Peyer's patch (tissue), 4 donors: ENCODE measurements around the gene HPSE2.

ENCODE experiments used
- POLR2A ChIP-seq, 2 donors: fragments of 450-650 bp; IDR thresholded peaks; one replicate each; pipeline ENCODE4 v1.5.1; 2017; ENCODE audit warnings: antibody characterized with exemption in 2 of 2, mild to moderate bottlenecking in 2 of 2, moderate library complexity in 2 of 2
- TF ChIP-seq, protein P1 (sequence below), 6 experiments: fragments of 450-650 bp in 4 of 6; fragments of 200-600 bp in 2 of 6; sonication (generic) in 1 of 6; IDR thresholded peaks; one replicate each; pipeline ENCODE4 v1.5.1; 2017 to 2019; ENCODE audit warnings: antibody characterized with exemption in 6 of 6, mild to moderate bottlenecking in 3 of 6, moderate library complexity in 1 of 6

DNA sequence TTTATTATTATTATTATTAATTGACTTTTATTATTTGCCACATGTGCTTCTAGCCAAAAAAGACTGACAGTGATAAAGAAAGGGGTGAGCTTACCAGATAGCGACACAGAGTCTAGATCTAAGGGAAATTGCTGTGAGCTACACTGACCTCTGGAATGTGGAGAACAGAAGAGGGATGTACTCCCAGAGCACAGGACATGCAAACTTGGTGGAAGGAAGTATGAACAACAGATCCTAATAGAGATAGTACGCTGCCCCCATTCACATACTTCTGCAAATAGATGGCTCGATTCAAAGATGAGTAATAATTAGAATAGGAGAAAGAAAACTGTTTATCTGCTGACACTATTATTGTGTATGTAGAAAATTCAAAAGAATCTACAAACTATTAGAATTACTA lies 679.6 kb downstream of the HPSE2 start:
- TF ChIP-seq POLR2A (IDR thresholded peaks at IDR 0.05): no peak
- TF ChIP-seq, protein P1, sequence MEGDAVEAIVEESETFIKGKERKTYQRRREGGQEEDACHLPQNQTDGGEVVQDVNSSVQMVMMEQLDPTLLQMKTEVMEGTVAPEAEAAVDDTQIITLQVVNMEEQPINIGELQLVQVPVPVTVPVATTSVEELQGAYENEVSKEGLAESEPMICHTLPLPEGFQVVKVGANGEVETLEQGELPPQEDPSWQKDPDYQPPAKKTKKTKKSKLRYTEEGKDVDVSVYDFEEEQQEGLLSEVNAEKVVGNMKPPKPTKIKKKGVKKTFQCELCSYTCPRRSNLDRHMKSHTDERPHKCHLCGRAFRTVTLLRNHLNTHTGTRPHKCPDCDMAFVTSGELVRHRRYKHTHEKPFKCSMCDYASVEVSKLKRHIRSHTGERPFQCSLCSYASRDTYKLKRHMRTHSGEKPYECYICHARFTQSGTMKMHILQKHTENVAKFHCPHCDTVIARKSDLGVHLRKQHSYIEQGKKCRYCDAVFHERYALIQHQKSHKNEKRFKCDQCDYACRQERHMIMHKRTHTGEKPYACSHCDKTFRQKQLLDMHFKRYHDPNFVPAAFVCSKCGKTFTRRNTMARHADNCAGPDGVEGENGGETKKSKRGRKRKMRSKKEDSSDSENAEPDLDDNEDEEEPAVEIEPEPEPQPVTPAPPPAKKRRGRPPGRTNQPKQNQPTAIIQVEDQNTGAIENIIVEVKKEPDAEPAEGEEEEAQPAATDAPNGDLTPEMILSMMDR (IDR thresholded peaks at IDR 0.05): no peak
